Measurements from ENCODE around the gene DCHS1. TPM values are rescaled to one million over a fixed set of nuclear protein-coding genes. Genes with fewer than 3 reads are reported as not detected.

DCHS1 gene
- total and polyA plus RNA-seq, 2 of the 13 experiments (the other 11 are each of a cell fraction or from before 2014, with no cell fraction given), result under 0.01 to 0.03 TPM

- no peaks in the 10 kb centered on the region for H3K9me3 ChIP-seq (ENCODE audit: low read length)
- CTCF ChIA-PET (ENCODE audit: low intra/inter-chr PET ratio, low total read pairs), result no interaction called here
- TF ChIP-seq SOX6 (IDR thresholded peaks at IDR 0.05) (no peak), SOX6 (CRISPR knock-in tag; IDR thresholded peaks at IDR 0.05) (no peak), CERS6 (CRISPR knock-in tag; IDR thresholded peaks at IDR 0.05) (no peak), NCOR1 (IDR thresholded peaks at IDR 0.05; ENCODE audit: borderline replicate concordance, low read length) (no peak), SP140L (CRISPR knock-in tag; IDR thresholded peaks at IDR 0.05; ENCODE audit: borderline replicate concordance) (no peak), RAD51 (IDR thresholded peaks at IDR 0.05; ENCODE audit: borderline replicate concordance) (no peak), TCF12 (IDR thresholded peaks at IDR 0.05) (no peak), TCF12 (CRISPR knock-in tag; IDR thresholded peaks at IDR 0.05) (no peak), KLF13 (CRISPR knock-in tag; IDR thresholded peaks at IDR 0.05) (no peak)
- TF ChIP-seq, protein P1, sequence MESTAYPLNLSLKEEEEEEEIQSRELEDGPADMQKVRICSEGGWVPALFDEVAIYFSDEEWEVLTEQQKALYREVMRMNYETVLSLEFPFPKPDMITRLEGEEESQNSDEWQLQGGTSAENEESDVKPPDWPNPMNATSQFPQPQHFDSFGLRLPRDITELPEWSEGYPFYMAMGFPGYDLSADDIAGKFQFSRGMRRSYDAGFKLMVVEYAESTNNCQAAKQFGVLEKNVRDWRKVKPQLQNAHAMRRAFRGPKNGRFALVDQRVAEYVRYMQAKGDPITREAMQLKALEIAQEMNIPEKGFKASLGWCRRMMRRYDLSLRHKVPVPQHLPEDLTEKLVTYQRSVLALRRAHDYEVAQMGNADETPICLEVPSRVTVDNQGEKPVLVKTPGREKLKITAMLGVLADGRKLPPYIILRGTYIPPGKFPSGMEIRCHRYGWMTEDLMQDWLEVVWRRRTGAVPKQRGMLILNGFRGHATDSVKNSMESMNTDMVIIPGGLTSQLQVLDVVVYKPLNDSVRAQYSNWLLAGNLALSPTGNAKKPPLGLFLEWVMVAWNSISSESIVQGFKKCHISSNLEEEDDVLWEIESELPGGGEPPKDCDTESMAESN (CRISPR knock-in tag; conservative IDR thresholded peaks at IDR 0.05), result no peak
- H3K27me3 ChIP-seq (ENCODE audit: control insufficient read depth in 1 of 2, insufficient read depth in 2 of 2, low read length in 2 of 2), result peaks cover 7 to 22% of the 10 kb centered on the region in 2 experiments; a peak in 4 of 5 replicates
- H3K79me2 ChIP-seq (ENCODE audit: insufficient read depth, low read length), result peaks cover 7% of the 10 kb centered on the region
- in situ Hi-C loops (cut with HindIII; ENCODE audit: extremely low pct_ligation_motif_present, low pct_unique_long_range_greater_than_20kb) (no loop called here), intact Hi-C loops (cut with micrococcal nuclease; ENCODE audit: unreplicated experiment) (no loop called here)
- ATAC-seq, result no peak
- H3K27ac ChIP-seq (ENCODE audit: extremely low read length, insufficient read depth, low read length), result no peak overlapping the region
- DNase-seq (ENCODE audit: low spot score), result no peak
- no peak overlapping the region for H3K4me2 ChIP-seq (ENCODE audit: low read depth, low read length)
- peaks cover 33% of the 10 kb centered on the region for H3K4me1 ChIP-seq (ENCODE audit: insufficient read depth, low read length)
- H3K4me3 ChIP-seq (replicated peaks in 1 of 3; ENCODE audit: insufficient read depth in 1 of 3, low read depth in 2 of 3, low read length in 3 of 3), result no peak overlapping the region
- BruUV-seq (replicated peaks), result no TSS peak
- H3K9ac ChIP-seq (ENCODE audit: insufficient read depth, low read depth, low read length), result no peak overlapping the region
- FAIRE-seq, result no peak
- no peak overlapping the region for H2AFZ ChIP-seq (ENCODE audit: low read length)
- peaks cover 2 to 15% of the 10 kb centered on the region in 2 experiments; a peak in 3 of 5 replicates for H3K36me3 ChIP-seq (replicated peaks in 1 of 2; ENCODE audit: control insufficient read depth in 1 of 2, insufficient read depth in 2 of 2, low read length in 2 of 2)
- H4K20me1 ChIP-seq (ENCODE audit: insufficient read depth, low read length), result no peaks in the 10 kb centered on the region
- WGBS (ENCODE audit: low lambda C conversion rate), result 100% methylated on average over 1 of the region's 5 CpGs
- POLR2A ChIA-PET, result interaction anchor here (2.6 to 3.1 kb wide), 2 partner anchors 10 to 13 kb away, joined by 22 to 36 read pairs; partner anchors contain the start of gene ILK
Observed at GRCh38 chr11:6617315-6617781, 38.3 kb downstream of the DCHS1 start.
